IMR-90 (cell line): ENCODE results near the gene CA4. TPM values are rescaled to one million over a fixed set of nuclear protein-coding genes. Genes with fewer than 3 reads are reported as not detected.

Experiments
- ATAC-seq: fragments of 200-7000 bp; cut with Tn5 transposase; 2 replicates; pipeline ENCODE4 v1.9.1; 2020; ENCODE audit warnings: low read depth, mild to moderate bottlenecking, moderate library complexity
- BruUV-seq: library from RNA; stranded (reverse); fragments of 400-500 nt; replicated peaks from 2 replicates; lab custom pipeline; 2021; lab: Mats Ljungman, UMichigan
- CTCF ChIA-PET: fragments of 300-600 bp; formaldehyde crosslinking; extraction: SDS; loops from one replicate; lab custom pipeline; 2021; ENCODE audit warnings: antibody characterized with exemption; lab: Yijun Ruan, JAX
- POLR2A ChIA-PET: fragments of 300-600 bp; sonication (Branson Sonifier 250); formaldehyde crosslinking; loops from one replicate; lab custom pipeline; 2022; ENCODE audit warnings: antibody characterized with exemption; ENCODE audit not compliant: unreplicated experiment; lab: Charles Lee
- DNase-seq: peaks from one replicate; pipeline ENCODE4 v3.0.0; 2013
- H2AFZ ChIP-seq: replicated peaks from 2 replicates; pipeline ENCODE3; 2013; ENCODE audit warnings: low read length, mild to moderate bottlenecking; ENCODE audit not compliant: poor library complexity
- H2AK5ac ChIP-seq: 2 replicates; pipeline ENCODE4 v1.6.1; 2013; ENCODE audit warnings: low read depth, low read length, inconsistent platforms
- H2AK9ac ChIP-seq: replicated peaks from 2 replicates; pipeline ENCODE3; 2013; ENCODE audit warnings: mild to moderate bottlenecking, low read depth, low read length, moderate library complexity; ENCODE audit not compliant: poor library complexity
- H2BK120ac ChIP-seq: 2 replicates; pipeline ENCODE4 v1.6.1; 2013; ENCODE audit warnings: low read depth, low read length, inconsistent platforms
- H2BK15ac ChIP-seq: 3 replicates; pipeline ENCODE4 v1.6.1; 2013; ENCODE audit warnings: low read depth, low read length, inconsistent platforms
- H2BK20ac ChIP-seq: 2 replicates; pipeline ENCODE4 v1.6.1; 2013; ENCODE audit warnings: low read depth, mild to moderate bottlenecking, inconsistent platforms, low read length, moderate library complexity
- H2BK5ac ChIP-seq: 2 replicates; pipeline ENCODE4 v1.6.1; 2013; ENCODE audit warnings: mild to moderate bottlenecking, low read depth, low read length, inconsistent platforms; ENCODE audit not compliant: poor library complexity, severe bottlenecking
- H3K14ac ChIP-seq: replicated peaks from 2 replicates; pipeline ENCODE4 v1.6.1; 2013; ENCODE audit warnings: low read depth, low read length, inconsistent platforms
- H3K18ac ChIP-seq: 2 replicates; pipeline ENCODE4 v1.6.1; 2013; ENCODE audit warnings: low read depth, low read length, control low read depth
- H3K23ac ChIP-seq: 2 replicates; pipeline ENCODE4 v1.6.1; 2013; ENCODE audit warnings: low read depth, low read length, inconsistent platforms
- H3K27ac ChIP-seq: 2 replicates; pipeline ENCODE4 v1.5.1; 2013; ENCODE audit warnings: mild to moderate bottlenecking, control low read depth, low read length; ENCODE audit not compliant: insufficient read depth
- H3K27me3 ChIP-seq: 2 replicates; pipeline ENCODE4 v1.6.1; 2013; ENCODE audit warnings: low read length; ENCODE audit not compliant: control insufficient read depth, insufficient read depth
- H3K36me3 ChIP-seq: 2 replicates; pipeline ENCODE4 v1.6.1; 2013; ENCODE audit warnings: low read length, mixed read lengths; ENCODE audit not compliant: control insufficient read depth, insufficient read depth
- H3K4ac ChIP-seq: 2 replicates; pipeline ENCODE4 v1.6.1; 2013; ENCODE audit warnings: low read depth, low read length, inconsistent platforms
- H3K4me1 ChIP-seq: 2 replicates; pipeline ENCODE4 v1.6.1; 2013; ENCODE audit warnings: low read length, mixed read lengths; ENCODE audit not compliant: control insufficient read depth, insufficient read depth
- H3K4me2 ChIP-seq: 2 replicates; pipeline ENCODE4 v1.6.1; 2013; ENCODE audit warnings: low read depth, mild to moderate bottlenecking, control low read depth, low read length, moderate library complexity
- H3K4me3 ChIP-seq: 2 replicates; pipeline ENCODE4 v1.5.1; 2013; ENCODE audit warnings: low read depth, mild to moderate bottlenecking, control low read depth, low read length, moderate library complexity; ENCODE audit not compliant: insufficient read depth
- H3K56ac ChIP-seq: 2 replicates; pipeline ENCODE4 v1.6.1; 2013; ENCODE audit warnings: low read length, inconsistent platforms; ENCODE audit not compliant: insufficient read depth; ENCODE audit errors: extremely low read depth
- H3K79me1 ChIP-seq, 2 experiments: 2 replicates each; pipeline ENCODE4 v1.6.1; 2013; ENCODE audit warnings: low read length in 2 of 2, inconsistent platforms in 1 of 2, low read depth in 1 of 2
- H3K9ac ChIP-seq: 2 replicates; pipeline ENCODE4 v1.6.1; 2013; ENCODE audit warnings: low read depth, low read length, control low read depth
- H3K9me1 ChIP-seq: 2 replicates; pipeline ENCODE4 v1.6.1; 2013; ENCODE audit warnings: low read length, inconsistent platforms; ENCODE audit not compliant: insufficient read depth
- H3K9me3 ChIP-seq: 2 replicates; pipeline ENCODE4 v1.6.1; 2013; ENCODE audit warnings: low read length; ENCODE audit not compliant: control insufficient read depth, insufficient read depth
- H4K20me1 ChIP-seq: 2 replicates; pipeline ENCODE4 v1.6.1; 2013; ENCODE audit warnings: low read length, inconsistent platforms; ENCODE audit not compliant: insufficient read depth
- H4K5ac ChIP-seq: 2 replicates; pipeline ENCODE4 v1.6.1; 2013; ENCODE audit warnings: mild to moderate bottlenecking, low read depth, low read length, control low read depth
- H4K8ac ChIP-seq, 2 experiments: 2 replicates each; pipeline ENCODE4 v1.6.1; 2013; ENCODE audit warnings: low read depth in 2 of 2, low read length in 2 of 2, control low read depth in 1 of 2, inconsistent platforms in 1 of 2
- H4K91ac ChIP-seq: 2 replicates; pipeline ENCODE4 v1.6.1; 2013; ENCODE audit warnings: low read depth, low read length, inconsistent platforms; ENCODE audit not compliant: insufficient read depth
- BHLHE40 ChIP-seq: fragments of 150-350 bp; IDR thresholded peaks from 2 replicates; pipeline ENCODE4 v1.6.1; 2016; ENCODE audit warnings: mild to moderate bottlenecking, low read depth, low read length
- WGBS, 2 experiments: methylation state at CpG; one replicate each; pipeline versions ENCODE4 v1.1.5 to v1.1.7; 2013; ENCODE audit warnings: missing lambda C conversion rate in 2 of 2; ENCODE audit not compliant: insufficient read length in 1 of 2; ENCODE audit errors: extremely low coverage in 2 of 2; 5-methylcytosine and 5-hydroxymethylcytosine counted together
- dilution Hi-C: fragments of 300-500 bp; cut with HindIII; formaldehyde crosslinking; loops from one replicate; pipeline ENCODE4 v1.14.3; 2018; ENCODE audit warnings: low sequenced_read_pairs; ENCODE audit not compliant: unreplicated experiment
- in situ Hi-C: fragments of 300-500 bp; cut with MboI; formaldehyde crosslinking; loops from 3 replicates; pipeline ENCODE4 v1.14.3; 2019; ENCODE audit warnings: low sequenced_read_pairs, inconsistent platforms, mixed read lengths
- intact Hi-C: fragments of 100-400 bp; cut with micrococcal nuclease; formaldehyde crosslinking; loops from 2 replicates; pipeline ENCODE4 v1.10.0; 2022
- polyA plus RNA-seq, 3 experiments: library from polyadenylated mRNA; depleted of rRNA; stranded (reverse); fragments of >200 nt; gene quantifications; 2 replicates each; pipeline ENCODE4 v1.2.3, GENCODE V29; 2012; ENCODE audit warnings: low replicate concordance in 1 of 3
- total RNA-seq: library from RNA; depleted of rRNA; stranded (reverse); fragments of >200 nt; gene quantifications from 2 replicates; pipeline ENCODE4 v1.2.3, GENCODE V29; 2012

Gene CA4
- total and polyA plus RNA-seq, 2 of the 4 experiments (the other 2 are of a cell fraction) = not detected

DNA sequence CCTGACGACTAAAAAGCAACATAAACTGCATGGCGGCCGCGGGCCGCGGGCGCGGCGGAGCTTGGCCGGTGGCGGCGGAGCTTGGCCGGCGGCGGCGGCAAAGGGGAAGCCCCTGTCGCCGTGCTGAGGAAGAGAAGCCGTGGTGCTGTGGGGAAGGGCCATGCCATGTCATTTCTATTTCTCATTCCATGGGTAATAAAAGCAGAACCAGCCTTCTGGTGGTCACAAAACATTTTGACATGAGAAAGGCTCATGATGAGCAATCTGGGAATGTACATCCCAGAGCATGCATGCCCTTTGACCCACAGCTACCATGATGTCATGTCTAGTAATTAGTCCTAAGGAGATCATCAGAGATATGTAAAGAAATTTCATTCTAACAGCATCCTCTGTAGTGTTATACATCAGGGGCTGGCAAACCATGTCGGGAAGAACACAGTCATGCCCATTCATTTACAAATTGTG lies 47.1 kb upstream of the CA4 start:
- no TSS peak for BruUV-seq
- Histone ChIP-seq H3K14ac (peak overlapping the region; percentile 92), H3K56ac (peak overlapping the region; percentile 59; the same call in 1 of the 2 replicates), H4K91ac (peak overlapping the region; percentile 79), H3K4me2 (peak overlapping the region; percentile 66), H2AK5ac (peak overlapping the region; percentile 27; the same call in 1 of the 2 replicates), H3K9me1 (peaks cover 13% of the 10 kb centered on the region; the same call in 1 of the 2 replicates), H2AFZ (peak overlapping the region; percentile 80), H2BK15ac (peak overlapping the region; percentile 51; the same call in 1 of the 3 replicates), H2BK120ac (peak overlapping the region; percentile 76), H3K9me3 (no peaks in the 10 kb centered on the region), H3K4ac (peak overlapping the region; percentile 65), H2BK20ac (peak overlapping the region; percentile 81), H3K27me3 (no peaks in the 10 kb centered on the region), H4K20me1 (no peaks in the 10 kb centered on the region), H3K4me1 (peaks cover 9% of the 10 kb centered on the region), H3K27ac (peak overlapping the region; percentile 44), H2AK9ac (no peak overlapping the region), H3K36me3 (no peaks in the 10 kb centered on the region), H4K5ac (peak overlapping the region; percentile 21; the same call in 1 of the 2 replicates), H3K18ac (peak overlapping the region; percentile 21; the same call in 1 of the 2 replicates), H4K8ac (peak overlapping the region; percentile 0 to 57; a peak in 3 of 4 replicates), H2BK5ac (peak overlapping the region; percentile 73), H3K4me3 (peak overlapping the region; percentile 11; the same call in 1 of the 2 replicates), H3K23ac (peak overlapping the region; percentile 55), H3K9ac (no peak overlapping the region), H3K79me1 (peaks cover 0 to 22% of the 10 kb centered on the region in 2 experiments; a peak in 2 of 4 replicates)
- 67% methylated on average over 1 of the region's 20 CpGs; no CpG with 5 or more reads in 1 of the 2 experiments for WGBS, 2 experiments
- intact Hi-C loops = no loop called here
- TF ChIP-seq BHLHE40 = no peak
- in situ Hi-C loops = no loop called here
- peak; percentile 79 for DNase-seq
- ChIA-PET POLR2A (no interaction called here), CTCF (interaction anchor here (0.8 to 1.1 kb wide), 2 partner anchors 14 to 16 kb away, joined by 3 read pairs; no protein-coding TSS in a partner anchor)
- dilution Hi-C loops = no loop called here
- ATAC-seq = peak; percentile 42
